Fibroblast of lung (primary cell): ENCODE results near the gene THRA. TPM values are rescaled to one million over a fixed set of nuclear protein-coding genes. Genes with fewer than 3 reads are reported as not detected.

Experiments used
- DNase-seq, 2 donors: peaks; one replicate each; pipeline versions ENCODE4 v3.0.0 to v3.0.0-alpha.2; 2010; ENCODE audit warnings: low read depth in 2 of 2
- H2AFZ ChIP-seq: 2 replicates; pipeline ENCODE4 v1.5.1; 2012; ENCODE audit warnings: low read length, control low read depth, inconsistent platforms
- H3K27ac ChIP-seq: 2 replicates; pipeline ENCODE4 v1.5.1; 2011; ENCODE audit warnings: low read length, control low read depth; ENCODE audit not compliant: insufficient read depth
- H3K27me3 ChIP-seq: 2 replicates; pipeline ENCODE4 v1.5.1; 2011; ENCODE audit warnings: mild to moderate bottlenecking, low read length; ENCODE audit not compliant: control insufficient read depth, insufficient read depth
- H3K36me3 ChIP-seq: 2 replicates; pipeline ENCODE4 v1.5.1; 2011; ENCODE audit warnings: low read length; ENCODE audit not compliant: control insufficient read depth, insufficient read depth
- H3K4me1 ChIP-seq: 2 replicates; pipeline ENCODE4 v1.5.1; 2011; ENCODE audit warnings: low read length; ENCODE audit not compliant: control insufficient read depth, insufficient read depth; ENCODE audit errors: extremely low read depth
- H3K4me2 ChIP-seq: 2 replicates; pipeline ENCODE4 v1.5.1; 2011; ENCODE audit warnings: low read length, control low read depth; ENCODE audit not compliant: insufficient read depth; ENCODE audit errors: extremely low read depth
- H3K4me3 ChIP-seq, 4 experiments: fragments of 200-600 bp in 1 of 4; sonication (generic) in 1 of 4; replicated peaks in 1 of 4; 2 replicates each; pipeline ENCODE4 v1.5.1; 2011 to 2016; ENCODE audit warnings: low read length in 4 of 4, low read depth in 3 of 4, mild to moderate bottlenecking in 3 of 4, control low read depth in 2 of 4, inconsistent platforms in 1 of 4, mixed read lengths in 1 of 4; ENCODE audit not compliant: insufficient read depth in 1 of 4; ENCODE audit errors: control extremely low read depth in 1 of 4
- H3K79me2 ChIP-seq: 2 replicates; pipeline ENCODE4 v1.5.1; 2012; ENCODE audit warnings: mild to moderate bottlenecking, low read length, inconsistent platforms; ENCODE audit not compliant: control insufficient read depth, insufficient read depth
- H3K9ac ChIP-seq: 2 replicates; pipeline ENCODE4 v1.5.1; 2011; ENCODE audit warnings: mild to moderate bottlenecking, low read length, control low read depth; ENCODE audit not compliant: insufficient read depth
- H3K9me3 ChIP-seq: 2 replicates; pipeline ENCODE4 v1.5.1; 2012; ENCODE audit warnings: low read depth, low read length; ENCODE audit not compliant: control insufficient read depth, insufficient read depth
- H4K20me1 ChIP-seq: 2 replicates; pipeline ENCODE4 v1.5.1; 2011; ENCODE audit warnings: low read length; ENCODE audit not compliant: control insufficient read depth, insufficient read depth; ENCODE audit errors: extremely low read depth
- CTCF ChIP-seq, 2 donors: IDR thresholded peaks in 1 of 2; conservative IDR thresholded peaks in 1 of 2; 1 replicate in 1 of 2; 2 replicates in 1 of 2; pipeline ENCODE4 v1.5.1; 2011 to 2012; ENCODE audit warnings: low read length in 2 of 2, control low read depth in 1 of 2, inconsistent platforms in 1 of 2, low read depth in 1 of 2, mild to moderate bottlenecking in 1 of 2
- EZH2 ChIP-seq: IDR thresholded peaks from 2 replicates; pipeline ENCODE4 v1.5.1; 2012; ENCODE audit warnings: low read length, control low read depth, mild to moderate bottlenecking; ENCODE audit errors: missing control alignments
- polyA plus RNA-seq, 2 donors: library from polyadenylated mRNA; depleted of rRNA in 1 of 2; stranded (reverse) in 1 of 2; unstranded in 1 of 2; fragments of >200 nt; gene quantifications; 2 replicates each; pipeline ENCODE4 v1.2.1, GENCODE V29; 2011 to 2012; ENCODE audit warnings: missing spikeins in 1 of 2
- total RNA-seq: library from RNA; depleted of rRNA; stranded (reverse); fragments of >200 nt; gene quantifications from 2 replicates; pipeline ENCODE4 v1.2.1, GENCODE V29; 2014

THRA gene
- total and polyA plus RNA-seq, 2 donors (not counting 1 experiment from before 2014, with no cell fraction given): 27.2 to 52.8 TPM

- peaks cover 25% of the 10 kb centered on the region for H3K36me3 ChIP-seq
- DNase-seq: no peak
- no peak overlapping the region for H3K9ac ChIP-seq
- no peak overlapping the region for H3K4me2 ChIP-seq
- peaks cover 6% of the 10 kb centered on the region for H3K4me1 ChIP-seq
- no peaks in the 10 kb centered on the region for H4K20me1 ChIP-seq
- H3K9me3 ChIP-seq: no peaks in the 10 kb centered on the region
- no peak overlapping the region for H3K27ac ChIP-seq
- TF ChIP-seq EZH2: no peak
- no peak for TF ChIP-seq CTCF (conservative IDR thresholded peaks at IDR 0.05 in 1 of 2, IDR thresholded peaks at IDR 0.05 in 1 of 2; ENCODE audit: low read depth in 1 of 2, low read length in 2 of 2)
- H3K79me2 ChIP-seq: no peaks in the 10 kb centered on the region
- no peak overlapping the region for H3K4me3 ChIP-seq
- H3K27me3 ChIP-seq: no peaks in the 10 kb centered on the region
- no peak overlapping the region for H2AFZ ChIP-seq
Measured at GRCh38 chr17:40034426-40035161, 28.2 kb upstream of the THRA start.

GRCh38 chr17:40035162-40035559 lies 27.6 kb upstream of the THRA start:
- Histone ChIP-seq H3K27me3 (no peaks in the 10 kb centered on the region), H3K79me2 (no peaks in the 10 kb centered on the region), H3K4me3 (no peak overlapping the region), H3K9ac (no peak overlapping the region), H4K20me1 (no peaks in the 10 kb centered on the region), H3K4me2 (no peak overlapping the region), H3K27ac (no peak overlapping the region), H3K4me1 (peaks cover 6% of the 10 kb centered on the region), H2AFZ (no peak overlapping the region), H3K36me3 (peaks cover 23% of the 10 kb centered on the region), H3K9me3 (no peaks in the 10 kb centered on the region)
- no peak for TF ChIP-seq EZH2
- peak; percentile 60 to 86 for TF ChIP-seq CTCF (conservative IDR thresholded peaks at IDR 0.05 in 1 of 2, IDR thresholded peaks at IDR 0.05 in 1 of 2; ENCODE audit: low read depth in 1 of 2, low read length in 2 of 2)
- peak; percentile 25 to 59 for DNase-seq

DNA sequence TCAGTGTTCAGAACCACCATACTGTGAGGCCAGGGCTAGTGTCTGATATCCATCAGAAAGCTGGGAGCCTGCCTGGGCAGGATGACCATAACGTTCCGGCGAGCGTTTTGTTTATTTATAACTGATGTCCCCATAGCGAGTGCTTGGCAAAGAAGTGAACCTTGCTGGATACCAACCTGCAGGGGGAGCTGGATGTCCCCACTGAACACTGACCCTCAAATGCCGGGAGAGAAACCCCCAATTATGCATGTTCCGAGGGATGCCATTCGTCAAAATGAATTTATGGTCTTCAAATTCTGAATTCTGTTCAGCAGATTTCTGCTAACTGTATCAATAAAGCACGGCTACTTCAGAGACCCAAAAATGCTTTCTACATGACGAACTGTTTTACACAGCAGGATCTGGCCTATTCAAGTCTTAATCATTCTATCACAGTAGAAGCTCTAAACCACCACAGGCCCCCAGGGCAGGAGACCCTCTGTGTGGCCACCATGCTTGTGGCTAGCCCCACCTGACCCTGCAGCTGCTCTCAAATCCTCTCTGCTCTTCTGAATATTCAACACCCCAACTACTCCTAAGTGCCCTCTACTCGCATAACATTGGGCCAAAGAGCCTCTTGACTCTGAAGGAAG lies 23.8 kb upstream of the THRA start:
- Histone ChIP-seq H3K36me3 (peaks cover 7% of the 10 kb centered on the region), H3K4me1 (peaks cover 6% of the 10 kb centered on the region), H3K79me2 (no peaks in the 10 kb centered on the region), H3K4me2 (peak overlapping the region; percentile 84), H3K4me3 (no peak overlapping the region), H2AFZ (peak overlapping the region; percentile 26), H4K20me1 (no peaks in the 10 kb centered on the region), H3K9ac (no peak overlapping the region), H3K27ac (peak overlapping the region; percentile 81), H3K27me3 (no peaks in the 10 kb centered on the region), H3K9me3 (no peaks in the 10 kb centered on the region)
- DNase-seq: peak; percentile 79 to 91
- TF ChIP-seq EZH2 (no peak), CTCF (conservative IDR thresholded peaks at IDR 0.05 in 1 of 2, IDR thresholded peaks at IDR 0.05 in 1 of 2; ENCODE audit: low read depth in 1 of 2, low read length in 2 of 2) (peak; percentile 75 to 89)
